WTC11 (cell line): Measurements from ENCODE around the gene SLC23A2. TPM values are rescaled to one million over a fixed set of nuclear protein-coding genes. Genes with fewer than 3 reads are reported as not detected.

Experiments
- ATAC-seq: fragments of 200-7000 bp; cut with Tn5 transposase; 2 replicates; pipeline ENCODE4 v1.10.0; 2021; ENCODE audit warnings: mild to moderate bottlenecking, moderate library complexity
- CTCF ChIA-PET: fragments of 300-600 bp; sonication (Branson Sonifier 250); formaldehyde crosslinking; loops from one replicate; lab custom pipeline; 2021; ENCODE audit warnings: antibody characterized with exemption; lab: Charles Lee
- POLR2A ChIA-PET: fragments of 350-600 bp; sonication (Branson Sonifier 250); formaldehyde crosslinking; loops from one replicate; lab custom pipeline; 2021; ENCODE audit warnings: antibody characterized with exemption; lab: Charles Lee
- DNase-seq: peaks from one replicate; pipeline ENCODE4 v3.0.0; 2021; ENCODE audit warnings: low spot score
- H3K27ac Mint-ChIP-seq: 2 replicates; pipeline ENCODE4 v1.8.0; 2021; ENCODE audit warnings: mixed read lengths
- H3K27me3 Mint-ChIP-seq: 2 replicates; pipeline ENCODE4 v1.8.0; 2021; ENCODE audit warnings: low read depth, mild to moderate bottlenecking, moderate library complexity, mixed read lengths
- H3K36me3 Mint-ChIP-seq: 2 replicates; pipeline ENCODE4 v1.8.0; 2021; ENCODE audit warnings: mixed read lengths
- H3K4me1 Mint-ChIP-seq: 2 replicates; pipeline ENCODE4 v1.8.0; 2022; ENCODE audit warnings: mixed read lengths
- H3K4me3 Mint-ChIP-seq: 2 replicates; pipeline ENCODE4 v1.8.0; 2021; ENCODE audit warnings: mild to moderate bottlenecking, moderate library complexity, mixed read lengths
- H3K9me3 Mint-ChIP-seq: 2 replicates; pipeline ENCODE4 v1.8.0; 2021; ENCODE audit warnings: mixed read lengths
- AR ChIP-seq: fragments of 250-450 bp; sonication (Bioruptor Pico); IDR thresholded peaks from 2 replicates; pipeline ENCODE4 v1.9.0; 2021; ENCODE audit warnings: mild to moderate bottlenecking
- CBFB ChIP-seq: sonication (generic); formaldehyde crosslinking; IDR thresholded peaks from 2 replicates; pipeline ENCODE4 v1.8.1; 2022; ENCODE audit warnings: mild to moderate bottlenecking, low read depth, missing genetic modification reagents
- E2F4 ChIP-seq: sonication (generic); formaldehyde crosslinking; IDR thresholded peaks from 2 replicates; pipeline ENCODE4 v1.8.1; 2022; ENCODE audit warnings: low read depth, mild to moderate bottlenecking, moderate library complexity, missing genetic modification reagents, borderline replicate concordance
- E2F5 ChIP-seq: sonication (generic); formaldehyde crosslinking; IDR thresholded peaks from 2 replicates; pipeline ENCODE4 v1.8.1; 2022; ENCODE audit warnings: mild to moderate bottlenecking, moderate library complexity, missing genetic modification reagents
- GTF2I ChIP-seq: fragments of 250-450 bp; sonication (Bioruptor Pico); conservative IDR thresholded peaks from 2 replicates; pipeline ENCODE4 v1.4.0; 2021; ENCODE audit warnings: mild to moderate bottlenecking
- MYBL2 ChIP-seq: sonication (generic); formaldehyde crosslinking; IDR thresholded peaks from 2 replicates; pipeline ENCODE4 v1.8.1; 2023; ENCODE audit warnings: mild to moderate bottlenecking, moderate library complexity, missing genetic modification reagents
- PRRX2 ChIP-seq: fragments of 250-450 bp; sonication (Bioruptor Pico); IDR thresholded peaks from 2 replicates; pipeline ENCODE4 v1.8.0; 2021; ENCODE audit warnings: mild to moderate bottlenecking
- TCF7 ChIP-seq: sonication (generic); formaldehyde crosslinking; IDR thresholded peaks from 2 replicates; pipeline ENCODE4 v1.8.0; 2022; ENCODE audit warnings: mild to moderate bottlenecking, low read depth, missing genetic modification reagents, moderate library complexity
- ZBTB43 ChIP-seq: sonication (generic); formaldehyde crosslinking; IDR thresholded peaks from 2 replicates; pipeline ENCODE4 v1.8.1; 2023; ENCODE audit warnings: mild to moderate bottlenecking, missing genetic modification reagents
- ZNF232 ChIP-seq: sonication (generic); formaldehyde crosslinking; IDR thresholded peaks from 2 replicates; pipeline ENCODE4 v1.8.0; 2022; ENCODE audit warnings: mild to moderate bottlenecking, missing genetic modification reagents
- ZNF281 ChIP-seq: sonication (generic); formaldehyde crosslinking; IDR thresholded peaks from 2 replicates; pipeline ENCODE4 v1.8.0; 2023; ENCODE audit warnings: mild to moderate bottlenecking, missing genetic modification reagents
- ZSCAN18 ChIP-seq: fragments of 250-450 bp; sonication (Bioruptor Pico); IDR thresholded peaks from 2 replicates; pipeline ENCODE4 v2.1.2; 2022; ENCODE audit warnings: mild to moderate bottlenecking, moderate library complexity
- total RNA-seq: library from RNA; stranded (reverse); gene quantifications from 3 replicates; pipeline ENCODE4 v1.2.3, GENCODE V29; 2021

SLC23A2 gene
- total RNA-seq, 1 experiment from 2014 or later, result 14.5 TPM

GRCh38 chr20:4805663-4806449 is 195.5 kb downstream of the SLC23A2 start (continued):
- TF ChIP-seq E2F4 (CRISPR knock-in tag), result no peak
- no peak for TF ChIP-seq ZNF232 (CRISPR knock-in tag)
- no peak for TF ChIP-seq TCF7 (CRISPR knock-in tag)
- no peak for TF ChIP-seq MYBL2 (CRISPR knock-in tag)
- no peak for TF ChIP-seq ZBTB43 (CRISPR knock-in tag)
- TF ChIP-seq, all 79 proteins: peak for 0

- Mint-ChIP-seq H3K9me3 (peaks cover 5% of the 10 kb centered on the region; the same call in 1 of the 2 replicates), H3K27ac (no peak overlapping the region), H3K36me3 (peaks cover 25% of the 10 kb centered on the region), H3K4me3 (no peak overlapping the region), H3K4me1 (no peaks in the 10 kb centered on the region), H3K27me3 (no peaks in the 10 kb centered on the region)
- no peak for ATAC-seq
- TF ChIP-seq E2F5 (CRISPR knock-in tag), result no peak
- TF ChIP-seq ZNF281 (CRISPR knock-in tag), result no peak
- TF ChIP-seq AR (CRISPR knock-in tag), result no peak
- TF ChIP-seq PRRX2 (CRISPR knock-in tag), result no peak
- TF ChIP-seq CBFB (CRISPR knock-in tag), result no peak
- no peak for TF ChIP-seq ZSCAN18
- no peak for TF ChIP-seq GTF2I (CRISPR knock-in tag)
- DNase-seq, result no peak
- ChIA-PET POLR2A (no interaction called here), CTCF (no interaction called here)
Observed at GRCh38 chr20:4802527-4802926, 198.8 kb downstream of the SLC23A2 start.

Other genes with a start within 250 kb of the SLC23A2 start
- 7.4 to 8.6 TPM (median 8.4 TPM) in 3 replicates for gene RASSF2, start 177.9 kb downstream of the SLC23A2 start, total RNA-seq
- gene TMEM230, start 111.6 kb upstream of the SLC23A2 start, total RNA-seq, result 72.7 to 78.4 TPM (median 73.9 TPM) in 3 replicates
- 239 to 262 TPM (median 240 TPM) in 3 replicates for gene PCNA, start 118.4 kb upstream of the SLC23A2 start, total RNA-seq
- 49.1 to 56.6 TPM (median 54.9 TPM) in 3 replicates for gene CDS2, start 125.5 kb upstream of the SLC23A2 start, total RNA-seq